GM18858 (cell line): ENCODE data around the gene MARCHF5.

Experiments used
- ATAC-seq: cut with Tn5 transposase; IDR thresholded peaks from one replicate; pipeline ENCODE4 v1.9.1; 2021; ENCODE audit not compliant: unreplicated experiment

Gene MARCHF5

GRCh38 chr10:92290837-92291615 is at the start of gene MARCHF5, which contains the start of gene CPEB3:
TSS of gene MARCHF5 (plus strand) at chr10:92291167. CDS start at chr10:92291495, 328 bp downstream.
TSS of gene CPEB3 (minus strand) at chr10:92291078. CDS start at chr10:92240350, 50,728 bp downstream.
- ATAC-seq = peak; percentile 97

- no peak for ATAC-seq
These were observed 49.5 kb upstream of the MARCHF5 start for GRCh38 chr10:92241501-92241900.

GRCh38 chr10:92242380-92242779 is 48.6 kb upstream of the MARCHF5 start:
- ATAC-seq = no peak

- ATAC-seq = no peak
These were observed 47.9 kb upstream of the MARCHF5 start for GRCh38 chr10:92242910-92243671.

GRCh38 chr10:92244796-92245195 is 46.2 kb upstream of the MARCHF5 start:
- ATAC-seq = peak; percentile 42

- ATAC-seq = no peak
These were observed 42.4 kb upstream of the MARCHF5 start for GRCh38 chr10:92248566-92248965.

GRCh38 chr10:92263396-92263795 is 27.6 kb upstream of the MARCHF5 start:
- no peak for ATAC-seq

GRCh38 chr10:92264249-92264648 is 26.7 kb upstream of the MARCHF5 start:
- no peak for ATAC-seq

GRCh38 chr10:92265687-92266258 is 25.2 kb upstream of the MARCHF5 start:
- ATAC-seq = peak; percentile 49

GRCh38 chr10:92267343-92267742 is 23.6 kb upstream of the MARCHF5 start:
- peak; percentile 55 for ATAC-seq

- no peak for ATAC-seq
These were observed 22.2 kb upstream of the MARCHF5 start for GRCh38 chr10:92268748-92269147.

GRCh38 chr10:92274071-92274470 is 16.9 kb upstream of the MARCHF5 start:
- no peak for ATAC-seq

- ATAC-seq = no peak
These were observed 11.8 kb upstream of the MARCHF5 start for GRCh38 chr10:92278996-92279696.

GRCh38 chr10:92284112-92284704 is 6.8 kb upstream of the MARCHF5 start:
- no peak for ATAC-seq

GRCh38 chr10:92290076-92290836 is 711 bp upstream of the MARCHF5 start:
- ATAC-seq = no peak

- ATAC-seq = no peak
These were observed 574 bp downstream of the MARCHF5 start for GRCh38 chr10:92291616-92291865.

- no peak for ATAC-seq
These were observed 1.2 kb downstream of the MARCHF5 start for GRCh38 chr10:92291921-92292845.

GRCh38 chr10:92298487-92298886 is 7.5 kb downstream of the MARCHF5 start:
- no peak for ATAC-seq

- ATAC-seq = no peak
These were observed 12.1 kb downstream of the MARCHF5 start for GRCh38 chr10:92303096-92303495.
